GM06990 (cell line): ENCODE results near the gene SELPLG.

Source experiments
- DNase-seq: peaks from one replicate; pipeline ENCODE4 v3.0.0-alpha.2; 2011; ENCODE audit not compliant: insufficient read length; ENCODE audit errors: extremely low read depth
- H3K27me3 ChIP-seq: replicated peaks from 2 replicates; pipeline ENCODE4 v1.6.0; 2011; ENCODE audit warnings: low read length; ENCODE audit not compliant: control insufficient read depth, insufficient read depth
- H3K36me3 ChIP-seq: 2 replicates; pipeline ENCODE4 v1.5.1; 2011; ENCODE audit warnings: low read length; ENCODE audit not compliant: control insufficient read depth, insufficient read depth
- H3K4me3 ChIP-seq: replicated peaks from 2 replicates; pipeline ENCODE4 v1.5.1; 2011; ENCODE audit warnings: low read depth, mild to moderate bottlenecking, control low read depth, low read length
- TF ChIP-seq, protein P1 (sequence below): IDR thresholded peaks from 2 replicates; pipeline ENCODE4 v1.5.1; 2011; ENCODE audit warnings: low read length, control low read depth, mild to moderate bottlenecking, inconsistent platforms; ENCODE audit not compliant: insufficient read depth, poor library complexity, severe bottlenecking

Gene SELPLG

DNA sequence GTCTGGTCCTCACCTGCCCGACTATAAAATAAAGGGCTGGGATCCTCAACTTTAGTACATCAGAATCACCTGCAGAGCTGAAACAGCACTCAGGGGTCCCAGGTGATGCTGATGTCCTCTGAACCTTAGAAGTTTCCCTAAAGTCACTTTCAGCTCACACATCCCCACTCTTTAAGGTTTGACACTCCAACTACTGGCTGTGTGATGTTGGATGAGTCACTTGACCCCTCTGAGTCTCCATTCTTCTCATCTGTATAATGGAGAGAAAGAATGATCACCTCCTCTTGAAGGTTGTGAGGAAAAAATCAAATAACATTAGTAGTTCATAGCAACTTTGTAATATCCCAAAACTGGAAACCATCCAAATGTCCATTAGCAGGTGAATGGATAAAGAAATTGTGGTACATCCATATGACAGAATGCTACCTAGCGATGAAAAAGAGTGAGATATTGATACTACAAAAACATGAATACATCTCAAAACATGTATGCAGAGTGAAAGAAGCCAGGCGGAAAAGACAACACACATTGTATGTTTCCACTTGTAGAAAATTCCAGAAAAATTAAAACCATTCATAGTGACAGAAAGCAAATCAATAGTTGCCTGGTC, 49.1 kb downstream of the SELPLG start:
- no peaks in the 10 kb centered on the region for H3K27me3 ChIP-seq
- no peak for DNase-seq
- H3K36me3 ChIP-seq: no peaks in the 10 kb centered on the region
- TF ChIP-seq, protein P1, sequence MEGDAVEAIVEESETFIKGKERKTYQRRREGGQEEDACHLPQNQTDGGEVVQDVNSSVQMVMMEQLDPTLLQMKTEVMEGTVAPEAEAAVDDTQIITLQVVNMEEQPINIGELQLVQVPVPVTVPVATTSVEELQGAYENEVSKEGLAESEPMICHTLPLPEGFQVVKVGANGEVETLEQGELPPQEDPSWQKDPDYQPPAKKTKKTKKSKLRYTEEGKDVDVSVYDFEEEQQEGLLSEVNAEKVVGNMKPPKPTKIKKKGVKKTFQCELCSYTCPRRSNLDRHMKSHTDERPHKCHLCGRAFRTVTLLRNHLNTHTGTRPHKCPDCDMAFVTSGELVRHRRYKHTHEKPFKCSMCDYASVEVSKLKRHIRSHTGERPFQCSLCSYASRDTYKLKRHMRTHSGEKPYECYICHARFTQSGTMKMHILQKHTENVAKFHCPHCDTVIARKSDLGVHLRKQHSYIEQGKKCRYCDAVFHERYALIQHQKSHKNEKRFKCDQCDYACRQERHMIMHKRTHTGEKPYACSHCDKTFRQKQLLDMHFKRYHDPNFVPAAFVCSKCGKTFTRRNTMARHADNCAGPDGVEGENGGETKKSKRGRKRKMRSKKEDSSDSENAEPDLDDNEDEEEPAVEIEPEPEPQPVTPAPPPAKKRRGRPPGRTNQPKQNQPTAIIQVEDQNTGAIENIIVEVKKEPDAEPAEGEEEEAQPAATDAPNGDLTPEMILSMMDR: no peak
- H3K4me3 ChIP-seq: no peak overlapping the region

DNA sequence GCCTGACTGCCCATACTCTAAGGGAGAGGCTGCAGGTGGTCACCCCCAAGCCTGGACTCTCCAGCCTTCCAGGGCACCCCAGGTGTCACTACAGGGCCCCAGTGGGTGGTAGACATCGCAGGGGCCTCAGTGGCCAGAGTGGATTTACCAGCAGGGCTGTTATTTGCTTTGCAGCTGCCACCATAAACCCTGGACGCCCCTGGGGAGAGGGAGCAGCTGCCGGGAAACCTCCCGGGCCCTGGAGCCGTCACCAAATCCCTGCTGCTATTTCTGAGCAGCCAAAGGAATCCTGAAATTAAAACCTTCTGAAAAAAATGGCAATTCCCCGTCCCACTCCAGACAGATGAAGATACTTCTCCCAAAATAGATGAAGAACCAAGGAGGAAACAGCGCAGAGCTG, 49.7 kb downstream of the SELPLG start:
- Histone ChIP-seq H3K27me3 (no peaks in the 10 kb centered on the region), H3K36me3 (no peaks in the 10 kb centered on the region), H3K4me3 (no peak overlapping the region)
- TF ChIP-seq, protein P1: no peak
- no peak for DNase-seq

DNA sequence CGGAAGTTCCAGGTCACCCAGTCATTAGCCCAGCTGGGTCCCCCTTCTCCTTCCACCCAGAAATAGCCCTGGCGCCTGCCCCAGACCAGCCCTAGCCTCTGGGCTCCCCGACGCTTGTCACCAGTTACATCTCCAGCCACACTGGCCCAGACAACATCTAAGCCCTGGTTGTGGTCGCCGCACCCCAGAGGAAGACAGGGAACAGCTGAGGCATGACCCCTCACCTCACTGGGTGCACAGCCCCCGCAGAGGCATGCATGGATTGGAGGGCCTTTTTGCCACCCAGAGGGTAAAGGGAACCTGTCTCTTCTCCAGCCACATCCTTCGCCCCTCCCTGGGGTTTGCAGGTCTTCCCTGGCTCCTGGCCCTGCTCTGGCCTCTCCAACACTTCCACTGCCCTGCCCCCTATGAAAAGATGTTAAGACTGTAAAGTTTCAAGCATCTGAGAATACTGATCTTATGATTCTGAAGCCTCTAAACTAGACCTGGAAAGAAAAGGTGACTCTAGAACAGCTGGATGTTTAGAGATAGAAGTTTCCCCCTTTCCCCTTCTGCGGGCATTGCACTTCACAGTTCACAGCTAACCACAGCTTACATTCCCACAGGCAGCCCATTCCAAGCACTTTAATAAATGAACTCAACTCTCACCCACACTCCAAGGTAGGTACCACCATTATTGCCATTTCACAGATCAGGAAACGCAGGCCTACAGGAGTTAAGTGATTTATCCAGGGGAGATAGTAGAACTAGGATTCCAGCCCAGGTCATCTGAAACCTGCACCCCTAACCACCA, 50.5 kb downstream of the SELPLG start:
- DNase-seq: no peak
- Histone ChIP-seq H3K27me3 (no peaks in the 10 kb centered on the region), H3K4me3 (no peak overlapping the region), H3K36me3 (no peaks in the 10 kb centered on the region)
- TF ChIP-seq, protein P1: no peak

DNA sequence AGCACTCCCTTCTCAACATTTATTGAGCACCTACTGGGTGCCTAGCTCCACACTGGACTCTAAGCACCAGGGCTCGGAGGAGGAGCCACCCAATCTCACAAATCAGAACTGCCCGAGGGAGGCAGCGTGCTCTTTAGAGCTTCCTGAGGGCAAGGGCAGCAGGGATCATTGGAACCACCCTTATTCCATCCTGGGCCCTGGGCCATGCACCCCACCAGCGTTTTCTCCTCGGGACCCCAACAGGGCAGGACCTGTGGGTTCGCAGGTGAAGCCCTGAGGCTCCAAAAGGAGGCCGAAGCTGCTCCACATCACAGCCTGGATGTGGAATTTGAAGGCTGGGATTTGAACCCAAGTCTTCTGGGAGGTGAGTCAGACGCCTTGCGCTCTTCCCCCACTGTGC, 51.2 kb downstream of the SELPLG start:
- no peak overlapping the region for H3K4me3 ChIP-seq
- TF ChIP-seq, protein P1: no peak
- H3K36me3 ChIP-seq: no peaks in the 10 kb centered on the region
- no peak for DNase-seq
- no peaks in the 10 kb centered on the region for H3K27me3 ChIP-seq

DNA sequence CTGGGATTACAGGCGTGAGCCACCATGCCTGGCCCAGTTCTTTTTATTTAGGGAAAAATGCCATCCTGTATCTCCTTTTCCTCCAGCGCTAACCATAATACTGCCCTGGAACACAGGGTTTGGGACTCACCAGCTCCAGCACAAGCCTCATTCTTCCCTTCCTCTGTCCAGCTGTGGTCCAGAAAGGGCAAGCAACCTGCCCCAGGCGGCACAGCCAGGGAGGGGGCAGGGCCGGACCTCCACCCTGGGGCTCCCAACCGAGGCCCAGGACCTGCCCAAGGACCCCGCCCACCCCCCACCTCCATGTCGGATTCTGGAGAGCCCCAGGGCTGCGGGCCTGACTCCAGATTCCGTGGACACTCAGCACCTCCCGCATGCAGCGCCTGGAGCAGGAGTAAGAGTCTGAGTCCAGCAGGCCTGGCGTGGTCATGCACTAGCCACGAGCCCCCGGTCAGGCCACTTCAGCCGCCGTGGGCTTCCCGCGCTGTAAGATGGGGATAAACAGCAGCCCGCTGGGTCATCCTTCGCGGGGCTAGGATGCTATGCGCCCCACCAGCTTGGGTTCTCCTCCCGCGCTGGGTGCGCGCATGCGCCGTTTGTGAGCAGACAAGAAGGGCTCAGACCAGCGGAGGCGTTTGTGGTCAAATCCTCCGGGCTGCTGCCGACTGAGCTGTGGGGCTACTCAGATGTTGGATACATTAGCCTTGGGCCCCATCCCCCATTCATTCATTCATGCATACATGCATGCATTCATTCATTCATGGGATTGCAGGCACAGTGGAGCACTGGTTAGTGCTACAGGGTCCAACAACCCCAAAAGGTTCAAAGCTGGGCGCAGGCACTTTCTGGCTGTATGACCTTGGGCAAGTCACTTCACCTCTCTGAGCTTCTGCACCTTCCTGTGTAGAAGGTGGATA, 52.1 kb downstream of the SELPLG start:
- no peaks in the 10 kb centered on the region for H3K27me3 ChIP-seq
- no peak for DNase-seq
- no peak overlapping the region for H3K4me3 ChIP-seq
- TF ChIP-seq, protein P1: no peak
- no peaks in the 10 kb centered on the region for H3K36me3 ChIP-seq
